GM18519 (cell line): ENCODE measurements around the gene PHB1.
"Not testable (repeated sequence)": the region's sequence is repeated elsewhere in the genome, so short reads cannot be mapped to it uniquely, and the experiment has no call there.

Source experiments
- ATAC-seq: cut with Tn5 transposase; IDR thresholded peaks from one replicate; pipeline ENCODE4 v1.9.1; 2021; ENCODE audit warnings: mild to moderate bottlenecking, moderate library complexity; ENCODE audit not compliant: unreplicated experiment, low FRiP score

The PHB1 gene

DNA sequence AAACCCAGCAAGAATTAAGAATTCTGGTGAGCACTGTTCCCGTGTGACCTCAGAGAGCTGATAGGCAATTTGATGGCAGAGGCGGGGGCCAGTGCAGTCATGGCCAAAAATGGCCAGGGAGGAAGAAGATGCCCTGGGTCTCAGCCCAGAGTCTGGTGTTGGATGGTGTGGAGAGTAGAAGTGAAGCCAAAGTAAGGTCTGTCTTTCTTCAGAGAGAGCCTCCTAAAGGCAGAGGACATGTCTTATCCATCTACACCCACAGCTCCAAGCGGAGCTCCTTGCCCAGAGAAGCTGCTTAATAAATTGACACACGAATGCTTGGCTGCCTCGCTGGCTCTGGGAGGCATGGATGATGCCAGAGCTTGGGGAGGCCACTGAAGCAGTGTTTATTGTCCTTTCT, 32.9 kb downstream of the PHB1 start:
- ATAC-seq: no peak

DNA sequence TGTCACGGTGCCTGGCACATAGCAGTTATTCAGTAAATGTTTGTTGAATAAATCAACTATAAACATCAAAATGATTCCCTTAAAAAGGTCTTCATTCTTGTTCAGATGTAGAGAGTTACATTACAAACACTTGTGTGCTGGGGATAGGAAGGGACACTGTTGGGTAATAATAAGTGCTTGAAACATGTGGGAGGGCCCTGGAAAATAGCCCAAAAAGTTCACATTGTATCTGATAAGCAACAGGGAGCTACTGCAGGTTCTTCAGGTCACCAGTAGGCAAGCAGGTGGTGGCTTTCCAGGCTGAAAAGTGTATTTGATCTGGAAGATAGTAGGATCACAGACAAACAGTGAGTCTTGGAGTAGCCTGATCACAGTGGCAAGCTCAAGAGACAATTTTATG, 33.6 kb downstream of the PHB1 start:
- ATAC-seq: no peak

DNA sequence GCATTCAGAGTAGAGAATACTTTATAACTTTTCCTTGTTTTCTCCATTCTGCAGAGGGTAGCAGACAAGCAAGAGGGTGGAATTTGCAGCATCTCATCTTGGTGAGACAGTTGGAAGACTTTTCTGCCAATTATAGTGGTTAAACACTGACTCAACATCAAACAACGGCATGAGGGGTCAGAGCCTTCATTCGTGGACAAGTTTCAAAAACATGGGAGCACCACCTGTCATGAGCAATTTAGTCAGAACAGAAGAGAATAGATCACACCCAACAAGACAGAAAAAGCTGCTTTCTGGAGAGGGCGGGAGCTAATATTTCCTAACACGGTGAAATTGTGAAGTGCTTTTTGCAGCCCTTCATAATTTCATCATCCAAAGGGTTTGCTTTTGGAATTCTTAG, 34.8 kb downstream of the PHB1 start:
- no peak for ATAC-seq

DNA sequence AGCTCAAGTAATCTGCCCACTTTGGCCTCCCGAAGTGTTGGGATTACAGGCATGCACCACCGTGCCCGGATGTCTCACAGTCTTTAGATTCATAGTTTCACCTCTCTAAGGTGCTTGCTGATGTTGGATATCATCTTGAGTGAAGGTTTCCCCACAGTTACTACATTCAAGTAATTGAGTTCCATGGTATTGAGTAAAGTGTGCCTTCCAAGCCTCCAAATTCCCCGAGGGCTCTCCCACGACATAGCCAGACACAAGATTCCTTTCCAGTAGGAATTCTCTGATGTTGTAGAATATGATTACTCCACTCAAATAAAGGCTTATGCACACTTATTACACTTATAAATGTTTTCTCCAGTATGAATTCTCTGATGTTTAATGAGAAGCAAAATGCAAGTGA, 36.4 kb downstream of the PHB1 start:
- ATAC-seq: no peak

DNA sequence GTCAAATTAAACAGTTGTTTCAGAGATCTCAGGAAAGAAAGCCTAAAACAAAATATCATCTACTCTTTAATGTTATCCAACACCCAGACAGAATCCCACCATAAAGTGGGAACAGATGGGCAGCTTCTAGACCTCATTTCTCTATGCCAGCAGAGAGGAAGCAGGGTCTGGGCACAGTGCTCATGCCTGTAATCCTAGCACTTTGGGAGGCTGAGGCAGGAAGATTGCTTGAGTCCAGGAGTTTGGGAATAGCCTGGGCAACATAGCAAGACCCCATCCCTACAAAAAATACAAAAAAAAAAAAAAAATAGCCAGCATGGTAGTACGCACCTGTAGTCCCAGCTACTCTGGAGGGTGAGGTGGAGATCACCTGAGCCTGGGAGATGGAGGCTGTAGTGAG, 39.1 kb downstream of the PHB1 start:
- no peak for ATAC-seq

DNA sequence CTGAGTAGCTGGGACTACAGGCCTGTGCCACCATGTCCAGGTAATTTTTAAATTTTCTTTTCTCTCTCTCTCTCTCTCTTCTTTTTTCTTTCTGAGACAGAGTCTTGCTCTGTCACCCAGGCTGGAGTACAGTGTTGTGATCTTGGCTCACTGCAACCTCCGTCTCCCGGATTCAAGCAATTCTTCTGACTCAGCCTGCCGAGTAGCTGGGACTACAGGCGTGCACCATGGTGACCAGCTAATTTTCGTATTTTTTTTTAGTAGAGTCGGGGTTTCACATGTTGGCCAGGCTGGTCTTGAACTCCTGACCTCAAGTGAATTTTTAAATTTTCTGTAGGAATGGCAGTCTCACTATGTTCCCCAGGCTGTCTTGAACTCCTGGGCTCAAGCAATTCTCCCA, 41.6 kb downstream of the PHB1 start:
- no peak for ATAC-seq

DNA sequence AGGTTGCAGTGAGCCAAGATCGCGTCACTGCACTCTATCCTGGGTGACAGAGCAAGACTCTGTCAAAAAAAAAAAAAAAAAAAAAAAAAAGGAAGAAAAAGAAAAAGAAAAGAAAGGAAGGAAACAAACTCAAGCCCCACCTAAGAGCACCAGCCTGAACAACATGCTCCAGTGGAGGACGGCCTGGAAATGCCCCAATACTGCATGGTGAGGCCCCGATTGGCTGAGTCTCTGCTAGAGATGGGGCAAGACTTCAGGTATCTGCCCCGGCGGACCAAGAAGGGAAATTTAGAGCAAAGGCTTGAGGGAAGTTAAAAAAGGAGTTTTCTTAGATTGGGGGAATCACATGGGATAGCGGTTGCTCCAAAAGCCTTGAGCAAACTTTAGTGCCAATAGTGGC, 42.3 kb downstream of the PHB1 start:
- ATAC-seq: no peak

DNA sequence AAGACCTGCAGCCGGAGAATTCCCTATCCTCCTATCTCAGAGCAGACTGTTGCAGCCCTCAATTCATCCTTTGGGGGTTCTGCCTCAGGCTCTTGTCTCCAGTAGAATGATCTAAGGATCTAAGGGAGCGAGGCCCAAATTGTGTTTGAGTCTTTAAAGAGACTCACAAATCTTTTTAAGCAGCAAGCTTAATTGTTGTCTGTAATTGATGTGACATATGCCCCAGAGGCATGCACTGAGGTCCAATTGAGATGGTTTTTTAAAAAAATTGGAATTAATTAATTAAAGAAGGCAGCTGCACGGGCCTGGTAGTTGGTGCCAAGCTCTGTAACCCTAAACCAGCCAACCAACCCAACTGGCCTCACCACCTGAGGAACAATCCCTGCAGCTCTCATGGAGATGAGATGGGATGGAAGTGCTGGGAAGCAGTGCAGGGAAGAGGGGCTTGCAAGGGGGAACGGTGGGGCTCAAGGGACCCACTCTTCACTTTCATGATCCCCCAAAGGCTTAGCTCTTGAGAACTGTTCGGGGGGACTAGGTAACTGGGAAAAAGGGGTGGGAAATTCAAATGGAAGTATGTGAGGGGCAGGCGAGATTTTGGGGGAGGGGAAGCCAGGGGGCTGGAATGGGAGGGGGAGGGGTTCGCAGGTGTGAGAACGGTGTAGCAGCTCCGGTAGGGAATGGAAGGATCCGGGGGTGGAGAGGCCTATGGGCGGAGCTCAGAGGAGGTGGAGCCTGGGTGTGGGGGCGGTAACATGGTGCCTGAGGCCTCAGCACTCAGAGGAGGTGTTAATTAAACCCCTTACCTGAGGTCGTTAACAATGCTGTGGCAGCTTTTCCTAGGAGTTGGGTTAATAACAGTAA, 43.5 kb downstream of the PHB1 start:
- no peak for ATAC-seq

DNA sequence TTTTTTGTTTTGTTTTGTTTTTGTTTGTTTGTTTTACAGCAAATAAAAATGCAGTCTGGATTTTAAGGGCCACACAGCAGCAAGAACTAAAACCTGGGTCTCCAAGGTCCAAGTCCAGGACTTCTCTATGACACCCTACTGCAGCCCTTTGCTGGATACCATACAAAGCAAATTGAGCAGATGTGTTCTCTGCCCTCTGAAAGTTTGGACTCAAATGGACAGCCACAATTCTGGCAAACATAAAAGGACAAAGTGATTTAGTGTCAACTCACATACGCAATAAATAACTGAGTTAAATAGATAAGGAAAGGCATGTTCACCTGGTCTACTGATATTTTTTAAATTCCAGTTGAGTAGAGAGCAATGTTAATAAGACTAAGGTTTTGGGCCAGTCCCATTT, 44.9 kb downstream of the PHB1 start:
- ATAC-seq: no peak

DNA sequence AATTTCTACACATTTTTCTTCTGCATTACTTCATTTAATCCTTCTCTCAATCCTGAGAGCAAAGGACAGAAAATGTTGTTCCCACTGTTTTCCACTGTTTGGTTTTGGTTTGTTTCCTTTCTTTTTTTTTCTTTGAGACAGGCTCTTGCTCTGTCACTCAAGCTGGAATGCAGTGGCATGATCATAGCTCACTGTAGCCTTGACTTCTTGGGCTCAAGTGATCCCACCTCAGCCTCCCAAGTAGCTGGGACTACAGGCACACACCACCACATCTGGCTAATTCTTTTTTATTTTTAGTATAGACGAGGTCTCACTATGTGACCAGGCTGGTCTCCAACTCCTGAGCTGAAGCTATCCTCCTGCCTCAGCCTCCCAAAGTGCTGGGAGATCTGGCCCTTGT, 45.6 kb downstream of the PHB1 start:
- no peak for ATAC-seq

DNA sequence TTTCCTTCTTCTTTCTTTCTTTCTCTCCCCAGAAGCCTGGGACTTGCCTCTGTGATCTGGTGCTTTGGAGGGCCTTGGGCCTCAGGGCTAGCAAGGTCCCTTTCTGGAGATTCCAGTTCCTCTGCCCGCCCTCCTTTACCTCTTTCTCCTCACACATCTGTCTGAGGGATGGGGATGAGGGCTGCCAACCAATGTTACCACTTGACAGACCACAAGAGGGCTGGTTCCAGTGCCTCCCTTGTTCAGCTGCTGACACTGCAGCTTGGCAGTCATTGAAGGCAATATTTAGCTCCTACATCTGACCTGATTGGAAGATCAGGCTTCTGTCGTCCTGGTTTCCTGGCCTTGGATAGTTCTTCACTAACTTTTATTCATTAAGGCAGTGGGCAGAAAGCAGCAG, 49.0 kb downstream of the PHB1 start:
- ATAC-seq: no peak

DNA sequence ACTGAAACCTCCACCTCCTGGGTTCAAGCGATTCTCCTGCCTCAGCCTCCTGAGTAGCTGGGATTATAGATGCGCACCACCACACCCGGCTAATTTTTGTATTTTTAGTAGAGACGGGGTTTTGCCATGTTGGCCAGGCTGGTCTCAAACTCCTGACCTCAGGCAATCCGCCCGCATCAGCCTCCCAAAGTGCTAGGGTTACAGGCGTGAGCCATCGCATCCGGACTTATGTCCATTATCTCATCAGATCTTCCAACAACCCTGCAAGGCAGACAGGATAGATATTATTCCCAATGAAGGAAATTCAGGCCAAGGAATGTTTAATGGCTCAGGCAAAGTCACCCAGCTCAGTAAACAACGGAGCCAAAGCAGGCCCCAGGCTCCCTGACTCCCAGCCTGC, 49.6 kb downstream of the PHB1 start:
- not testable (repeated sequence) for ATAC-seq

DNA sequence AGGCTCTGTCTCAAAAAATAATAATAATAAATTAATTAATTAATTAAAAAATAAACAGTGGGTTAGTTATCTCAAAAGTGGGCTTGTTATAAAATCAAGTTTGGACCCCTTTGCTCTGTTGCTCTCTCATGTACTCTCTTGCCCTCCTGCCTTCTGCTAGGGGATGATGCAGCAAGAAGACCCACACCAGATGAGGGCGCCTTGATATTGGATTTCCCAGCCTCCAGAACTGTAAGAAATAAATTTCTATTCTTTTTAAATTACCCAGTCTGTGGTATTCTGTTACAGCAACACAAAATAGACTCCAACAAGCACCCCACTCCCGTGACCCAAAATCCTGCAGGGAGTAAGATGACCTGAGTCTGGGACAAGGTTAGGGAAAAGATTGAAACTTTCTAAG, 50.6 kb downstream of the PHB1 start:
- ATAC-seq: no peak

DNA sequence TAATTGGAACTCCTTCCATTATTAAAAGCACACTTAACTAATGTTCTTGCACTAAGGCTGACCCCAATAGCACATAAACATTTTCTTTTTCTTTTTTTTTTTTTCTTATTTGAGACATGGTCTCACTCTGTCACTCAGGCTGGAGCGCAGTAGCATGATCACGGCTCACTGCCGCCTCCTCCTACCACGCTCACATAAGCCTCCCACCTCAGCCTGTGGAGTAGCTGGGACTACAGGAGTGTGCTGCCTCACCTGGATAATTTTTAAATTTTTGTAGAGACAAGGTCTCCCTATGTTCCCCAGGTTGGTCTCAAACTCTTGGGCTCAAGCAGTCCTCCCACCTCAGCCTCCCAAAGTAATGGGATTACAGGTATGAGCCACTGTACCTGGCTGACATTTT, 51.4 kb downstream of the PHB1 start:
- no peak for ATAC-seq

DNA sequence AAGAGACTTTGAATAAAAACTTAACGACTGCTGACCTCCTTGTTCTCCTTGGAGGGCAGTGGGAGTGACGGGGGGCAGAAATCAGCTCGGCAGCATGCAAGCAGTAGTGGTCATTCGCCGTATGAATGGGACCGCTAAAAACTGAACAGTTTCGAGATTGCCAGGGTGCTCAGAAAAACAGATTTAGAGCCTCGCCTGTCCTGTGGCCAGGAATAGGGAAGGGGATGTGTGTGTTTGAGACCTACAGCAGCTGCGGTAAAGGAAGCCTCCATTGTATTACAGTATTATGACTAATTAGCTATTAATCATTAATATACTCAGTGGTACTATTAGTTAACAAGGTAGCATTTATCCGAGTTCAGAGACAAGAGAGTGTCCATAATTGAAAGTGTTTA, 52.0 kb downstream of the PHB1 start:
- no peak for ATAC-seq

DNA sequence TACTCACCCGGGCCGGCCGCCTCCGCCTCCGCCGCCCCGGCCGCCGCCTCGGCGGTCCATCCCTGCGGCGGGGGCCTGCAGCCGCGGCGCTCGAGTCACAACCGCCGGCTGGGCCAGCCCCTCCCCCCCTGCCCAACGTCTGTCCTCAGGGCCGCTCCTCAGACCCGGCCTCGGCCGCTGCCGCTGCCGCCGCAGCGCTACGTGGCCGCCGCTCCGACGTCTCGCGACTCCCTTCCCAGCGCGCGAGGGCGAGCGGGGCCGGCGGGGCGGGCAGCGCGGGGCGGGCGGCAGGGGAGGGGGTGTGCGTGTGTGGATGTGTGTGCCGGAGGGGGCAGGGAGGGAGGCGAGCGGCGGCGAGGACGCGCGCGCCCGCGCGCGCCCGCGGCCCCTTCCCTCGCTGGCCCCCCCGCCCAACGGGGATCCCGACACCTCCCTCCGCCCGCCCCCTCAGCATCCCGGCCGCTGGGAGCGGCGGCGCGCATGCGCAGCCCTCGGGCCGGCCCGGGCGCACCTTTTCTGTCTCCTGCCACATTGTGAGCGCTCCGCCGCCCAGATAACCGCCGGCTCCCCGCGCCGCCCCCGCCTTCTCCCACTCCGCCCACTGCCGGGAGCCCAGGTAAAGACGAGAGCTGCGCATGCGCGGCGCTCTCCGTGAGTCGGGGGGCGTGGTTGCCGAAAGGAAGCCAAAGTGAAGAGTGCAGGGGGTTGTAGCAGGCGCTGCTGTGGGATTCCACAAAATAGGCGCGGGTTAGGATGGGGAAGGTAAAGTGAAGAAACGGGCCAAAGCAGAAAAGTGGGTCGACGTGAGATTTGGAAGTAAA, 52.6 kb downstream of the PHB1 start, which contains the start of gene ZNF652:
TSS of gene ZNF652 (minus strand) at position 349 of the 821 bp plus-strand sequence. CDS start 44,525 bp downstream, outside the sequence.
- ATAC-seq: peak; percentile 50

DNA sequence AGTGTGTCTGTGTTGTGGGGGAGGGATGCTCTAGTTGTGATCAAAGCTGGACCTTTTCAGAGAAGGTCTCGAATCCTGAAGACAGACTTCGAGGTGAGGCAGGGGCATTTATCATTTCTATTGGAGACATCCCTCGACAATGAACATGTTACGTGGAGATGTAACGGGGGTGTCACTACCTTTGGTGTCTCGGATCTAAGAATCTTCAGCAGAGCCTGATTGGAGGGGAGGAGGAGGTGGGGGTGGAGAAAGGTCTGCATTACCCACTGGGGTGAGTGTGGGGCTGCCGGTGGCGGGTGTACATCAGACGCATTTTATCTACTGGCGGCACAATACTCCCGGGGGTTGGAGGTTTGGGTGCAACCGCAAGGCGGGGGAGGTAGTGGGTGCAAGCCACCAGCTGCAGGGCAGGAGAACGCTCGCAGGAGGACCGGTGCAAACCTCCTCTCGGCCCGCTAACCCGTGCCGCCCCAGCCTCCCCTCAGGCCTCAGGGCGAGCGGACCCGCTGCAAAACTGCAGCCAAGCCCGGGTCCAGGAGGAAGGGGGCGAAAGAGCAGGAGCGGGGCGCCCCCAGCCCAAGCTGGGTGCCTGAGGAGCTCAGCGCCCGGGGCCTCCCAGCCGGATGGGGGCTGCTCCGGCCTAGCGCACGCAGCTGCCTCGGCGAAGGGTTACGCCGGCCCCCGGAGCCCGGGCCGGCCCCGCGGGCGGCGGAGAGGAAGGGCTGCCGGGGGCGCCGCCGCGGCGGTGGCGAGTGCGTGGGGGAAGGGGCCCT, 53.4 kb downstream of the PHB1 start:
- peak; percentile 18 for ATAC-seq

DNA sequence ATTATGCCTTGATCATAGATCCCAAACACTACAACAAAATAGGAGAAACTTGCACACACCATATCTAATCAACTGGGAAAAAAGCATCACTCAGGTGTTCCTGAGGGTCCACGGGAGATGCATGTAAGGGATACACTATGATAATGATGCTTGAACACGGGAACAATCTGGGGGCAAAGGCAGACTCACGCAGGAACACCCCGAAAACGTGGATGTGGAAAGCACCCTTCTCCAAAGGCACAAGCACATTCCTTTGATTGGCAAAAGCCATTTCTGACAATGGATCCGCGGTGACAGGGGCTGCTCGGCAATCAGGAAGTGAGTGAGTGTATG, 53.9 kb downstream of the PHB1 start:
- ATAC-seq: no peak

DNA sequence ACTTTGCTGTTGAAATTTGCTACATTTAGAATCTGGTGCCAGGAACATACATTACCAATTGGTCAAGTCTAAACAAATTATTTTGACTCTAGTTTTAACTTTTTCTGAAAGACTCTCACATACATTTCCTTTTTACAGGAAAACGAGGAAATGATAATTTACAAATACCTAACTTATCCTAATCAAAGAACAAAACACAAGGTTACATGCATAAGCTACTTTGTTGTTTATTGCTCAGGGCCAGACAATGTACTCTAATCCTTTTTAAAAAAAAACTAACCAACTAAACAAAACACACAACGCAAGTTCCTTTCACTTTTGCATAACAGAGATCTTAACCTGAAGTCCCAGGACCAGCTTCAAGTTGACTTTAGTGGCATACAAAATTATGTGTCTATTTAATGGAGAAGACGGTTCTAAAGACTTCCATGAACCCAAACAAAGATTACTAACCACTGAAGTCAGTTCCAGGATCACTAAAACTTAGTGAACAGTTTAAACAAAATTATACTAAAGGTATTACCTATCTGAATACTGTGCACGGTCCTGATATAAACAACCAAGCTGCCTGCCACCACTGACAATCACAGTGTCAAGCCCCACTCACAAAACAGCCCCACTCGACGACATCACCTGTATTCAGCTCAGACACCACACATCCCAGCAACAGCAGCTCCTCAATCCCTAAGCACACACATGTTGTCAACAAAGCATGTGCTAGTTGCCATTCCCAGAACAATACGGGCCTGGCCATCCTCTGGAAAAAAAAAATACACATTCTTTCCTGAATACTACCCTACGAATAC, 54.5 kb downstream of the PHB1 start:
- no peak for ATAC-seq

DNA sequence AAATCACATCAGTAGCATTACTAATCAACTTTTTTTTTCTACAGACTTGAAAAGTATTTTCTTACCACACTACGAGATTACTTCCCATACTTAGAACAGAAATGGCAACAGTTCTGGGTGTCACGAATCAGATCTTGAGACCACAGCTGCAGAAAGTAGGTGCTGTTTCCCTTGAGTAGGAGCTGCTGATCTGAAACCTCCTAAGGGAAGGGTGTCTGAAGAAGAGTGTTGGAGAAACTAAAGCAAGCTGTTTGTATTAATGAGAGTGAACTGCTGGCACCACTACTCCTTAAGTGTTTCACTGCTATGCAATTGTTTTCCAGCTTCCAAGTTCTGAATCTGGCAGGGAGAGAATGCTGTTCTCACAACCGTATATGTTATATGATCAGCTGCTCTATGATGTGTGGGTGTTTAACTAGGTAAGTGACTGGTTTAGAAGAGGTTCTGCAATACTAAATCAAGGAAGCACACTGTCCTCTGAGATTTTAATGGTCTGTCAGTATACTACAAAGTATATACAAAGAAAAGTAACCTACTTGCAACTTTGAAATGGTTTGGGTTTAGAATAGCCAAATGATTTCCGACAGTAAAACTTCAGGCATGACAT, 55.9 kb downstream of the PHB1 start:
- ATAC-seq: no peak
